ENCODE data around the gene MBL2.

The MBL2 gene

GRCh38 chr10:52785418-52785817 lies 12.8 kb upstream of the MBL2 start:
- Histone ChIP-seq H3K4me3 (ENCODE audit: insufficient read depth, low read depth, low read length) (no peak overlapping the region), H3K27me3 (ENCODE audit: control insufficient read depth, insufficient read depth, low read length, poor library complexity, severe bottlenecking) (no peaks in the 10 kb centered on the region), H3K9me3 (ENCODE audit: control insufficient read depth, low read length) (no peaks in the 10 kb centered on the region), H3K4me1 (ENCODE audit: control insufficient read depth, insufficient read depth, low read length) (no peaks in the 10 kb centered on the region), H3K27ac (ENCODE audit: insufficient read depth, low read depth, low read length, poor library complexity, severe bottlenecking) (no peak overlapping the region), H3K36me3 (ENCODE audit: control insufficient read depth, insufficient read depth, low read length) (no peaks in the 10 kb centered on the region)
- WGBS, 2 experiments: 71 to 77% methylated on average over 3 of the region's 3 CpGs

GRCh38 chr10:52783726-52784125 lies 11.1 kb upstream of the MBL2 start:
- Histone ChIP-seq H3K27ac (ENCODE audit: insufficient read depth, low read depth, low read length, poor library complexity, severe bottlenecking) (no peak overlapping the region), H3K4me3 (ENCODE audit: insufficient read depth, low read depth, low read length) (no peak overlapping the region), H3K4me1 (ENCODE audit: control insufficient read depth, insufficient read depth, low read length) (no peaks in the 10 kb centered on the region)

DNA sequence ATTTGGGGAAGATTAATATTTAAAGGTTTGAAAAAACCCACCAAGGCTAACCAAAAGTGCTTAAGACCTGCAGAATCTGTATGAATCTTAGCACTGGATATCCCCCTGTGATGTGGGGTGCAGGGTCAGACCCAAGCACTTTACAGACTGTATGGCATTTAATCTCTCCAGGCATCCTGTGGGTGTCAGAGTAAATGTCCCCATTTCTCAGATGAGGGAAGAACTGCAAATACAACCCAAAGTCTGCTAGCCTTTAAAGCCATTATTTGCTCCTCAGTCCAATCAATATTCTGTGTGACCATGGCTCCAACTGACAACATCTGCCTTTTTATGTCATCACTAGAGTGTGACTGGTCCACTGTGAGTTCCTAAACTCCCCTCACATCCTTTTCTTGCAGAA lies 10.0 kb upstream of the MBL2 start:
- Histone ChIP-seq H3K27ac (ENCODE audit: insufficient read depth, low read depth, low read length, poor library complexity, severe bottlenecking) (no peak overlapping the region), H3K27me3 (ENCODE audit: control insufficient read depth, insufficient read depth, low read length, poor library complexity, severe bottlenecking) (no peaks in the 10 kb centered on the region), H3K4me1 (ENCODE audit: control insufficient read depth, insufficient read depth, low read length) (no peaks in the 10 kb centered on the region), H3K9me3 (ENCODE audit: control insufficient read depth, low read length) (no peaks in the 10 kb centered on the region), H3K36me3 (ENCODE audit: control insufficient read depth, insufficient read depth, low read length) (no peaks in the 10 kb centered on the region), H3K4me3 (ENCODE audit: insufficient read depth, low read depth, low read length) (no peak overlapping the region)

More at GRCh38 chr10:52783726-52784125, 11.1 kb upstream of the MBL2 start:
- H3K36me3 ChIP-seq (ENCODE audit: control insufficient read depth, insufficient read depth, low read length): no peaks in the 10 kb centered on the region
- WGBS, 2 experiments: 91 to 96% methylated on average over 3 of the region's 3 CpGs
- H3K9me3 ChIP-seq (ENCODE audit: control insufficient read depth, low read length): no peaks in the 10 kb centered on the region
- no peaks in the 10 kb centered on the region for H3K27me3 ChIP-seq (ENCODE audit: control insufficient read depth, insufficient read depth, low read length, poor library complexity, severe bottlenecking)

- 60 to 63% methylated on average over 6 of the region's 6 CpGs for WGBS, 2 experiments
- Histone ChIP-seq H3K9me3 (ENCODE audit: control insufficient read depth, low read length) (no peaks in the 10 kb centered on the region), H3K36me3 (ENCODE audit: control insufficient read depth, insufficient read depth, low read length) (no peaks in the 10 kb centered on the region)
These were observed 8.0 kb upstream of the MBL2 start for GRCh38 chr10:52780391-52781155.

DNA sequence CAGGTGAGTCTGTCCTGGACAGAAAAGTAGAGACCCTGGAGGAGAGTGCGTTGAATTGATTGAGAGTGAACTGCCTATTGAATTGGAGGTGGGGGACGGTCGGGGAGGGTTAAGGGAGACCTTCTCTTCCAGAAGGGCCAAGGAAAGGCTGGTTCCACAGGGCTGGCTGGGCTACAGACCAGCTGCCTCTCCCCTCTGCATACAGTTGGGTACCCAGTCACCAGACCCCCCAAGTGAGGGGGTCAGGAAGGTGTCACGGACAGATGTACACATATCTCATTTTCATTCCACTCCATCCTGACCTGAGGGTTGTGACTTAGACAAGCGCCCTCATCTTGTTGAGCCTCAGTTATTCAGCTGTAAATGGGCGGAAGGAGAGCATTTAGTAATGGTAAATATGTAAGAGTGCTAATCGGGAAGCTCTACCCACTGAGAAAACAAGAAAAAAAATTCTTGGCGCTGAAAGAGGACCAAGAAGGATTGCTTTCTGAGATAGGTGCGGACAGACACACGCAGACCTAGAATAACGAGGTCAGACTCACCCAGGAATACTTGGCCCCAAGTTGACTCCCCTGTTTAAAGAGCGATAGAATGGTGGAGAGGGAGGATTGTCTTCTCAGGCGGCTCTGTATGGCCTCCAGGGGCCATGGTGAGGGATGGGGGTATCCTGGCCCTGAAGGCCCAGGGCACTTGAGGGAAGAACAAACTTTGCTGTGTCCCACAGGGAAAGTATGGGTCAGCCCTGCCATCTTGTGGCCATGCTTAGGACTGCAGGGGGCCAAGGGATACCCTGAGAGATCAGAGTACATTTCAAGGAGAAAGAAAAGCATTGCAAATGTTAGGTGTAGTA lies 7.2 kb upstream of the MBL2 start:
- Histone ChIP-seq H3K27ac (ENCODE audit: insufficient read depth, low read depth, low read length, poor library complexity, severe bottlenecking) (no peak overlapping the region), H3K36me3 (ENCODE audit: control insufficient read depth, insufficient read depth, low read length) (no peaks in the 10 kb centered on the region), H3K4me3 (ENCODE audit: insufficient read depth, low read depth, low read length) (no peak overlapping the region), H3K27me3 (ENCODE audit: control insufficient read depth, insufficient read depth, low read length, poor library complexity, severe bottlenecking) (no peaks in the 10 kb centered on the region), H3K9me3 (ENCODE audit: control insufficient read depth, low read length) (no peaks in the 10 kb centered on the region), H3K4me1 (ENCODE audit: control insufficient read depth, insufficient read depth, low read length) (no peaks in the 10 kb centered on the region)
- WGBS, 2 experiments: 87 to 88% methylated on average over 13 of the region's 13 CpGs

More at GRCh38 chr10:52780391-52781155, 8.0 kb upstream of the MBL2 start:
- Histone ChIP-seq H3K4me3 (ENCODE audit: insufficient read depth, low read depth, low read length) (no peak overlapping the region), H3K27ac (ENCODE audit: insufficient read depth, low read depth, low read length, poor library complexity, severe bottlenecking) (no peak overlapping the region), H3K27me3 (ENCODE audit: control insufficient read depth, insufficient read depth, low read length, poor library complexity, severe bottlenecking) (no peaks in the 10 kb centered on the region), H3K4me1 (ENCODE audit: control insufficient read depth, insufficient read depth, low read length) (no peaks in the 10 kb centered on the region)

DNA sequence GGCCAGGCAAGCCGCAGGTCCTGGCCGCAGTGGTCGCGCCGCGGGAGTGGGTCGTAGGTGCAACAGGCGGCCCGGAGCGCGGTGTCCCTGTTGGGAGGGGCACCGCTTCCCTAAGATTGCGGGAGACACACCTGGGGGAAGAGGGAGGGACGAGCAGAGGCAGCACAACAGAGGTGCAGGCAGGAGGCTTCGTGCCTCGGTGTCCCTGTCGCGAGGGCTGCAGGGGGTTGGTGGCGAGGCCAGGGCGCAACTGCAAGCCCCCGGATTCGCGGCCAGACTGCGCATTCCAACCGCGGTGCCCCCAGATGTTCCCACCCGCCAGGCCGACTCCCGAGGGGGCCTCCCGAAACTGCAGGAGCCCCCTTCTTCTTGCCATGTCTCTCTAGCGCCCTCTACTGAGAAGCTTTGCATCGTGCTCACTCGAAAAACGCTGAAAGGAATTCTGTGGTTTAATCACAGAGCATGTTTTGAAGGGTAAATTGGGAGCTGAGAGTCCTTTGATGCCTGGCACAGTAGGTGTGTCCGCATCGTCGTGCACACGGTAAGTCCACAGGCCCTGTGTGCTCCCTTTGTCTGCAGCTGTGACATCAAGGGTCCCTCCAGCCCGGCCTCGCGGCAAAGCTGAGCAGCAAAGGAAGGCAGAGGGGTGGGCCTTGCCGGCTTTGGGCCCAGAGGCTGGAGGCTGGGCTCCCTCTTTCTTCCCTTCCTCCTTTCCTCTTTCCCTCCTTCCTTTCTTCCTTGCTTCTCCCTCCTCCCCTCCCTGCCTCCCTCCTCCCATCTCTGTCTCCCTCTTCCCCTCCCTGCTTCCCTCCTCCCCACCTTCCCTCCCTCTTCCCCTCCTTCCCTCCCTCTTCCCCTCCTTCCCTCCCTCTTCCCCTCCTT lies 6.2 kb upstream of the MBL2 start:
- H3K36me3 ChIP-seq (ENCODE audit: control insufficient read depth, insufficient read depth, low read length): no peaks in the 10 kb centered on the region
- WGBS, 2 experiments: 89 to 91% methylated on average over 42 of the region's 42 CpGs
- no peaks in the 10 kb centered on the region for H3K4me1 ChIP-seq (ENCODE audit: control insufficient read depth, insufficient read depth, low read length)
- H3K9me3 ChIP-seq (ENCODE audit: control insufficient read depth, low read length): no peaks in the 10 kb centered on the region
- H3K4me3 ChIP-seq (ENCODE audit: insufficient read depth, low read depth, low read length): no peak overlapping the region
- H3K27me3 ChIP-seq (ENCODE audit: control insufficient read depth, insufficient read depth, low read length, poor library complexity, severe bottlenecking): no peaks in the 10 kb centered on the region
- no peak overlapping the region for H3K27ac ChIP-seq (ENCODE audit: insufficient read depth, low read depth, low read length, poor library complexity, severe bottlenecking)

DNA sequence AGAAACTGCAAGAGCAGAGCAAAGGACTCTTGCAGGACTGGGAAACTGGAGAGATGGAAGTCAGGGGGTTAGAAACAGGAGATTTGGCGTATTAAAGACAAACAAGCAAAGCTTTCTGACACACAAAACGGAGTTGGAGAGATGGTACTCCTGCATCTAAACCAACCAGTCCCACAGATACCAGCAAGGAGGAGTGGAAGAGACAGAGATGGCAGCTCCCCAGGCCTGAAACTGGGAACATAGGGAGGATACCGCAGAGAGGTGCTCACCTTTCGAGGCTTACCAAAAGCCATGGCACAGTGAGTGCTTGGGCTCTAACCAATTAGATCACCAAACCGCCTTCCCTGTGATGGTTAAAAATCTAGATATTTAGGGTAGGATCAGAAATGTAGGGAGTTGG lies 4.8 kb upstream of the MBL2 start:
- Histone ChIP-seq H3K27ac (ENCODE audit: insufficient read depth, low read depth, low read length, poor library complexity, severe bottlenecking) (no peak overlapping the region), H3K27me3 (ENCODE audit: control insufficient read depth, insufficient read depth, low read length, poor library complexity, severe bottlenecking) (no peaks in the 10 kb centered on the region), H3K4me3 (ENCODE audit: insufficient read depth, low read depth, low read length) (no peak overlapping the region), H3K36me3 (ENCODE audit: control insufficient read depth, insufficient read depth, low read length) (no peaks in the 10 kb centered on the region), H3K4me1 (ENCODE audit: control insufficient read depth, insufficient read depth, low read length) (no peaks in the 10 kb centered on the region), H3K9me3 (ENCODE audit: control insufficient read depth, low read length) (no peaks in the 10 kb centered on the region)
- 85 to 87% methylated on average over 5 of the region's 5 CpGs for WGBS, 2 experiments

DNA sequence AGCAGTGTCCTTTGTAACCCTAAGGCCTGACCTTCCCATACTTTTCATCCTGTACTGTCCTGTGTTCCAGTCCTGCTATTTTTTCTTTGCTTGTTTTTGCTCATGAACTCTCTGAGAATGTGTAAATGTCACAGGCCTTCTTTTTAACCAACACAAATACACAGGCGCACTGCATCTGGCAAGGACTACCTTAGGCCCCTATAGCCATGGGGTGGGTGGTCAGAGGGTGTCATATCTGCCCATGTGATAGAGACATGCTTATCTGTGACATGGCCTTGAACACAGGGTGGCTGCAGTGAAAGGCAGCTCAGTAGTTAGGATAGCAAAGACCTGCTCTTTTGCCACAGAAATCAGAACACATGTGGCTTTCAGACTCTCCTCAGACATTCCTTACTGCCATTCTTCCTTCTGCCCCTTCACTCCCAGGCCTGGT lies 3.9 kb upstream of the MBL2 start:
- Histone ChIP-seq H3K27ac (ENCODE audit: insufficient read depth, low read depth, low read length, poor library complexity, severe bottlenecking) (no peak overlapping the region), H3K4me3 (ENCODE audit: insufficient read depth, low read depth, low read length) (no peak overlapping the region), H3K4me1 (ENCODE audit: control insufficient read depth, insufficient read depth, low read length) (no peaks in the 10 kb centered on the region), H3K36me3 (ENCODE audit: control insufficient read depth, insufficient read depth, low read length) (no peaks in the 10 kb centered on the region), H3K9me3 (ENCODE audit: control insufficient read depth, low read length) (no peaks in the 10 kb centered on the region), H3K27me3 (ENCODE audit: control insufficient read depth, insufficient read depth, low read length, poor library complexity, severe bottlenecking) (no peaks in the 10 kb centered on the region)
- 0% methylated on average over 1 of the region's 1 CpG; no CpG with 5 or more reads in 1 of the 2 experiments for WGBS, 2 experiments

GRCh38 chr10:52775132-52775647 lies 2.6 kb upstream of the MBL2 start:
- WGBS, 2 experiments: 94 to 96% methylated on average over 12 of the region's 12 CpGs
- Histone ChIP-seq H3K4me3 (ENCODE audit: insufficient read depth, low read depth, low read length) (no peak overlapping the region), H3K27ac (ENCODE audit: insufficient read depth, low read depth, low read length, poor library complexity, severe bottlenecking) (no peak overlapping the region)

More at GRCh38 chr10:52775132-52775647, 2.6 kb upstream of the MBL2 start:
- Histone ChIP-seq H3K36me3 (ENCODE audit: control insufficient read depth, insufficient read depth, low read length) (no peaks in the 10 kb centered on the region), H3K27me3 (ENCODE audit: control insufficient read depth, insufficient read depth, low read length, poor library complexity, severe bottlenecking) (no peaks in the 10 kb centered on the region), H3K9me3 (ENCODE audit: control insufficient read depth, low read length) (no peaks in the 10 kb centered on the region), H3K4me1 (ENCODE audit: control insufficient read depth, insufficient read depth, low read length) (no peaks in the 10 kb centered on the region)
